GM18951 (cell line): Measurements from ENCODE around the gene HSFY2.
"Not testable (repeated sequence)": the region's sequence is repeated elsewhere in the genome, so short reads cannot be mapped to it uniquely, and the experiment has no call there.

Experiments used
- in situ Hi-C: fragments of 300-500 bp; cut with MboI; formaldehyde crosslinking; loops from one replicate; pipeline ENCODE4 v1.12.0; 2022; ENCODE audit warnings: low sequenced_read_pairs, mixed read lengths, inconsistent platforms; ENCODE audit not compliant: unreplicated experiment

Gene HSFY2, protein sequence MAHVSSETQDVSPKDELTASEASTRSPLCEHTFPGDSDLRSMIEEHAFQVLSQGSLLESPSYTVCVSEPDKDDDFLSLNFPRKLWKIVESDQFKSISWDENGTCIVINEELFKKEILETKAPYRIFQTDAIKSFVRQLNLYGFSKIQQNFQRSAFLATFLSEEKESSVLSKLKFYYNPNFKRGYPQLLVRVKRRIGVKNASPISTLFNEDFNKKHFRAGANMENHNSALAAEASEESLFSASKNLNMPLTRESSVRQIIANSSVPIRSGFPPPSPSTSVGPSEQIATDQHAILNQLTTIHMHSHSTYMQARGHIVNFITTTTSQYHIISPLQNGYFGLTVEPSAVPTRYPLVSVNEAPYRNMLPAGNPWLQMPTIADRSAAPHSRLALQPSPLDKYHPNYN

DNA sequence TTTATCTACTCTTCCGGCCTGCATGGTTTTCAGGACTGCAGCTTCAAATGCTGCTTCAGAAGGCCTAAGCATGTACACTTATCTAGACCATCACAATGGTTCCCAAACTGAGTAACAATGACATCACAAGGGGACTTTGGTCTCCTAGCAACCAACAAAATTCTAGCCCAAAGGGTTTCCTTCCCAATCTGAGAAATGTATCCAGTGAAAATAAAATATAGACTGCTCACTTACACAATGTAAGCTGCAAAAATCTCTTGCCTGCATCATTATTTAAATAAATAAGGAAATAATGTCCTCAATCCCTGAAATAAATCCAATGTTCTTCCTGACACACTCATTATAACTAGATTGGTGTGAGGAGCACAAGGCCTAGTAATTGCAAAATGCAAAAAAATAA, at the start of gene HSFY2:
HSFY2 (minus strand) TSS at position 101 of the 400 bp plus-strand sequence. CDS start 117 bp downstream, outside the sequence.
- in situ Hi-C loops, result not testable (repeated sequence)

DNA sequence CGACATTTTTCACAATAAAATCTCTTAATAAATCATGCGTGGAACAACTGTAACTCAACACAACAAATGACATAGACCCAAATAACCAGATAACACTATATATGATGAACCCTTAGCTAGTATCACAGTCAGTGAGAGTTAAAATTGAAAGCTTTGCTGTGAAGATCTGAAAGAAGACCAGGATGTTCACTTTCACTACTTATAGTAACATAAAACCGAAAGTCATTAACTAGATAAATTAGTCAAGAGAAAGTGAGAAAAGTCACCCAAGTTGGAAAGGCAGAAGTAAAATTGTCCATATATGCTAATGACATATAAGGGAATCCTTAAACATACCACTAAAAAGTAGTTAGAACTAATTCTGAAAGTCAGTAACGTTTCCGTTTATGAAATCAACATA, 42.2 kb upstream of the HSFY2 start:
- in situ Hi-C loops, result not testable (repeated sequence)

DNA sequence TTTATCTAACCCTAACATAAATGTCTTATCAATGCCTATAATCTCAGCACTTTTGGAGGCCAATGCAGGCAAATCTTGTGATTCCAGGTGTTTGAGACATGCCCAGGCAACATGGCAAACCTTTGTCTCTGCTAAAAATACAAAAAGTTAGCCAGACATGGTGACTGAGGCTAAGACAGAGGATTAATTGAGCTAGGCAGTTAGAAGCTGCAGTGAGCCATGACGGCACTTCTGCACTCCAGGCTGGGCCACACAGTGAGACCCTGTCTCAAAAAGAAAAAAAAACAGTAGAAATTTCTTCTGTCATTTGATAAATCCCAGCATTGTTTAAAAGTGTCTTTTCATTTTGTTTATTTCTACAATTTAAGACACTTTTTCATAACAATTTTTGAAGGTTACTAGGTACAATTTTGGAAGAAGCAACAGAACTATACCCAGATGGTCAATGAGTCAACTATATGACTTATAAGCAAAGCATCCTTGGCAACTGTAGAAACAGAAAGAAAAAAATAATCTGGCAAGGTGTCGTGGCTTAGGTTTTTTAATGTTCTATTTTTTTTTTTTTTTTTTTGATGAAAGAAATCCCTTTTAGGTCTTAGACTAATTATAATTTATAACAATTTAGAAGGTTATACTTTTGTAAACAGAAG, 15.3 kb upstream of the HSFY2 start:
- in situ Hi-C loops, result not testable (repeated sequence)

DNA sequence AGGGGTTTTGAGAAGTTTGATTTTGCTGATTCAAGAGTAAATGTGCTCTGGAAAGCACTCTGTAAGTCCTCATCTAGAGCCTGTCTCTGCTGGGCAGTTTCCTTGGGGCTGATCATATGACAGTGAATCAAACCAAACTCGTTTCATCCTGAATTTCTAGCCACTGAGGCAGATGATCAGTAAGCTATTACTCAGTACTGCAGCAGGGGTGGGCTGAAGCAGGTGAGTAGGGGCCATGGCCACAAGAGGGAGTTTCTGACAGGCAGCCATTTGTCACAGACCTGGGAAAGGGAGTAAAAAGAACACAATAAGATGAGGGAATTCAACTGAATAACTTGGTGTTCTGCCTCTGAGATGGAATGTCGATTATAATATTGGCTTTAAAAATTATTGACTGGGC, 19.5 kb downstream of the HSFY2 start:
- in situ Hi-C loops, result not testable (repeated sequence)

DNA sequence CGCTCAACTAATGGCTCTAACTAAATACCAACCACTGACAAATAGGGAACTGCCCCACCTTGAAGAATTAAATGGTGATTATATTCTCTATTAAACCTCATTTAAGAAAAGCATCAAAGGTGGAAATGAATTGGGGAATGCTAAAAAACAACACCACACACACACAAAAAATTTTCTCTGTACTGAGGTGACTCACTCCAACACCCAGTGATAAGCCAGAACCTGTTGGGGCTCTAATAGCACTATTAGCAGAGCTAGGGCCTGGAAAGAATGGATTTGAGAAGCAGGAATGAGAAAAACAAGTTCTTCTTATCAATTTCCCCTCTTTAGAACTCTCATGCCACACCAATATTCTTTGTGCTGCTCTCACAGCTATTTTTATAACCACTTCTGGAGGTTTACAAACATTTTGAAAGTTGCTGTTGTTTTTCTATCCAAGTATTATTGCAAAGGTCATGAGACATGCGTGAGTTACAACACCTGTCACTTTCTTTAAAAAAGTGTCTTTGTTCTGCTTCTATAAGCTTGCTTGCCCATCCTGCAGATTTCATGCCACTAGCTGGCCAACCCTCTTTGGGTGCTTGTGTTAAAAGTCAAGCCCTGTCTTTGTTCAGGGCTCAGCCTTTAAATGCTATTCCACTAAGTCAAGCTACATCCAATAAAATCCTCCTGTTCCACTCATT, 20.3 kb downstream of the HSFY2 start:
- in situ Hi-C loops, result not testable (repeated sequence)

DNA sequence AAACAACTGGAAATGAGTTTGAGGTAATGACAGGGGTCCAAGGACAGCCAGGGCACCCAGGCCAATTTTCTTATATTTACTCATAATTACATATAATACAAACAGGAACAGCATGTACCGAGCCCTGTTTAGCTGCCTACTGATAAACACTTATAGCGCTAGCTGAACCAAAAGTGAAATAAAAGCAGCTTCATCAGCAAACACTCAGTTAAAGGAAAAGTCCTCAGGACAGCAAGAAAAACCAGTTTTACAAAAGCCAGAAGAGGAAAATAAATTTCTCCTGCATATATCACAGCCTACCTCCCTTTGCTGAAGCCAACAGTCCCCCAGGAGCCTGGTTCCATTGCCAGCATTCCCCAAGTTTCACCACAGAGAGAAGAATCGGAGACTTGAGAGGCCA, 49.8 kb downstream of the HSFY2 start:
- in situ Hi-C loops, result not testable (repeated sequence)
